HG03097 (cell line): ENCODE measurements around the gene TET2.

ENCODE experiments used
- ATAC-seq: cut with Tn5 transposase; IDR thresholded peaks from one replicate; pipeline ENCODE4 v1.9.1; 2021; ENCODE audit not compliant: unreplicated experiment, low FRiP score

Gene TET2

DNA sequence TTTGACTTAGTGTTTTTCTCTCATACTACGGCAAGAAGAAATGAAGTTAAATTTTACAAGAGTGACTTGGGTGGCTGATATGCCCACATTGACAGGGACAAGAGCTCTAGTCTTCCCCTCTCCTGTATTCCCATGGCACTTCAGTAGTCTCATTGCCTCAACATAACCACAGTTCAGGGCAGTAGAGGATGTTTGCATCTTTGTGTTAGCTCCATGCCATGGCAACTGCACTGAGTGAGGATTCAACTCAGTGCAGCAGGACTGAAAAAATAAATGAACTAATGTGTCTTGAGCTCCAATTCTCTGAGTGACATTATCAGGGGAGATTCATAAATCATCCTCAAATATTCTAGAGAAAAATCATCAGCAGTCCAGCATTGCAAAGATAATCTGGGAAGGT is 78.8 kb downstream of the TET2 start:
- ATAC-seq, result no peak

DNA sequence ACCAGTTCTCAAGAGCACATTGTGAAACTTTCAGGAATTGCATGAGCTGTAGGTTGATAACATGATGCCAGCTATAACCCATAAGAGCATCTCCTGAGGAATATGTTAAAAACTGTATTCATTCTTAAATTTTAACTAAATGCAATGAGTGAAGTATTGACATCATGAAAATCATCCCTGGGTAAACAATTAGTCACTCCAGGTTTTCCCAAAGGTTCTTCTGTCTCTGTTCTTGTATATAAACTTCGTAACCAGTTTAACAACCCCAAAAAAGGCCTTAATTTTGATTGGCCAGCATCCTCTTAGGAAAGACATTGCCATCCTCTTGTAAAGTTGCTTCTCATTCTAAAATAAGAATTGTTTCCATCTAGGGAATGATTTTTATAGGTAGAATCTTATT is 80.4 kb downstream of the TET2 start:
- ATAC-seq, result no peak

DNA sequence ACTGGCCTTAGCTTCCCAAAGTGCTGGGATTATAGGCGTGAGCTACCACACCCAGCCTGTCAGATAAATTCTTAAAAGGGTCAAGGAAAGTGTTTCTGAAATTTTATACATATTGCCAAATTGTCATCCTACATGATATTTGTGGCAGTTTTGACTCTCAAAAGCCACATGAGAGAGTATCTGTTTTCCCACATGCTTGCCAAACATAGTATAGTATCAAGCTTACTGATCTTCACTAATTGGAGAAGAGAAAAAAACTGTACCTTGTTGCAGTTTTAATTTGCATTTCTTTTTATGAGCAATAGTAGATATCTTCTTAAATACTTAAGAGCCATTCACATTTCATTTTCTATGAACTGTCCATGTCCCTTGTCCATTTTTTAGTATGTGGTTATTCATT is 83.6 kb downstream of the TET2 start:
- no peak for ATAC-seq

DNA sequence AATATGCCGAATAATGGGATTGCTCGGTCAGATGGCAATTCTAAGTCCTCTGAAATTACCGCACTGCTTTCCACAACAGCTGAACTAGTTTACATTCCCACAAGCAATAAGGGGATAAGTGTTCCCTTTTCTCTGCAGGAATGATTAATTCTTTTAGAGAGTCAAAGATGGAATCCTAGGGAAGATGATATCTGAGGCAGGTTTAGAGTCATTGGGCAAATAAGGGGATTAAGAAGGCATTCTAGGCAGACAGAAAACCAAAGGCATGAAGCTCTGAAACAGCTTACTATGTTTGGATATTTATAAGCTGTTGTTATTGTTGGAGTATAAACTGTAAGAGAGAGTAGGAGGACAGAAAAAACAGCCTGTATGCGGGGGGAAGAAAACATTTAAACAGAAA is 85.7 kb downstream of the TET2 start:
- no peak for ATAC-seq

DNA sequence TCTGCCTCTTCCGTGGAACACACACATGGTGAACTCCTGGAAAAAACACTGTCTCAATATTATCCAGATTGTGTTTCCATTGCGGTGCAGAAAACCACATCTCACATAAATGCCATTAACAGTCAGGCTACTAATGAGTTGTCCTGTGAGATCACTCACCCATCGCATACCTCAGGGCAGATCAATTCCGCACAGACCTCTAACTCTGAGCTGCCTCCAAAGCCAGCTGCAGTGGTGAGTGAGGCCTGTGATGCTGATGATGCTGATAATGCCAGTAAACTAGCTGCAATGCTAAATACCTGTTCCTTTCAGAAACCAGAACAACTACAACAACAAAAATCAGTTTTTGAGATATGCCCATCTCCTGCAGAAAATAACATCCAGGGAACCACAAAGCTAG is 87.9 kb downstream of the TET2 start:
- ATAC-seq, result no peak

DNA sequence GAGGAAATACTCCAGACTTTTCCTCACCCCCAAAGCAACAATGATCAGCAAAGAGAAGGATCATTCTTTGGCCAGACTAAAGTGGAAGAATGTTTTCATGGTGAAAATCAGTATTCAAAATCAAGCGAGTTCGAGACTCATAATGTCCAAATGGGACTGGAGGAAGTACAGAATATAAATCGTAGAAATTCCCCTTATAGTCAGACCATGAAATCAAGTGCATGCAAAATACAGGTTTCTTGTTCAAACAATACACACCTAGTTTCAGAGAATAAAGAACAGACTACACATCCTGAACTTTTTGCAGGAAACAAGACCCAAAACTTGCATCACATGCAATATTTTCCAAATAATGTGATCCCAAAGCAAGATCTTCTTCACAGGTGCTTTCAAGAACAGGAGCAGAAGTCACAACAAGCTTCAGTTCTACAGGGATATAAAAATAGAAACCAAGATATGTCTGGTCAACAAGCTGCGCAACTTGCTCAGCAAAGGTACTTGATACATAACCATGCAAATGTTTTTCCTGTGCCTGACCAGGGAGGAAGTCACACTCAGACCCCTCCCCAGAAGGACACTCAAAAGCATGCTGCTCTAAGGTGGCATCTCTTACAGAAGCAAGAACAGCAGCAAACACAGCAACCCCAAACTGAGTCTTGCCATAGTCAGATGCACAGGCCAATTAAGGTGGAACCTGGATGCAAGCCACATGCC is 89.7 kb downstream of the TET2 start:
- peak; percentile 93 for ATAC-seq

DNA sequence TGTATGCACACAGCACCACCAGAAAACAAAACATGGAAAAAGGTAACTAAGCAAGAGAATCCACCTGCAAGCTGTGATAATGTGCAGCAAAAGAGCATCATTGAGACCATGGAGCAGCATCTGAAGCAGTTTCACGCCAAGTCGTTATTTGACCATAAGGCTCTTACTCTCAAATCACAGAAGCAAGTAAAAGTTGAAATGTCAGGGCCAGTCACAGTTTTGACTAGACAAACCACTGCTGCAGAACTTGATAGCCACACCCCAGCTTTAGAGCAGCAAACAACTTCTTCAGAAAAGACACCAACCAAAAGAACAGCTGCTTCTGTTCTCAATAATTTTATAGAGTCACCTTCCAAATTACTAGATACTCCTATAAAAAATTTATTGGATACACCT is 90.2 kb downstream of the TET2 start:
- no peak for ATAC-seq

DNA sequence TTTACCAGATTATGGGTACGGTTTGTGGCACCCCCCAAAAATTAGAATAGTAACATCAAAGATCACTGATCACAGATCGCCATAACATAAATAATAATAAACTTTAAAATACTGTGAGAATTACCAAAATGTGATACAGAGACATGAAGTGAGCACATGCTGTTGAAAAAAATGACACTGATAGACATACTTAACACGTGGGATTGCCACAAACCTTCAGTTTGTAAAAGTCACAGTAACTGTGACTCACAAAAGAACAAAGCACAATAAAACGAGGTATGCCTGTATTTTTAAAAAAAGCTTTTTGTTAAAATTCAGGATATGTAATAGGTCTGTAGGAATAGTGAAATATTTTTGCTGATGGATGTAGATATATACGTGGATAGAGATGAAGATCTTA is 93.4 kb downstream of the TET2 start:
- no peak for ATAC-seq

DNA sequence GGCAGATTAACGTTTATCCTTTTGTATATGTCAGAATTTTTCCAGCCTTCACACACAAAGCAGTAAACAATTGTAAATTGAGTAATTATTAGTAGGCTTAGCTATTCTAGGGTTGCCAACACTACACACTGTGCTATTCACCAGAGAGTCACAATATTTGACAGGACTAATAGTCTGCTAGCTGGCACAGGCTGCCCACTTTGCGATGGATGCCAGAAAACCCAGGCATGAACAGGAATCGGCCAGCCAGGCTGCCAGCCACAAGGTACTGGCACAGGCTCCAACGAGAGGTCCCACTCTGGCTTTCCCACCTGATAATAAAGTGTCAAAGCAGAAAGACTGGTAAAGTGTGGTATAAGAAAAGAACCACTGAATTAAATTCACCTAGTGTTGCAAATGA is 94.8 kb downstream of the TET2 start:
- no peak for ATAC-seq

DNA sequence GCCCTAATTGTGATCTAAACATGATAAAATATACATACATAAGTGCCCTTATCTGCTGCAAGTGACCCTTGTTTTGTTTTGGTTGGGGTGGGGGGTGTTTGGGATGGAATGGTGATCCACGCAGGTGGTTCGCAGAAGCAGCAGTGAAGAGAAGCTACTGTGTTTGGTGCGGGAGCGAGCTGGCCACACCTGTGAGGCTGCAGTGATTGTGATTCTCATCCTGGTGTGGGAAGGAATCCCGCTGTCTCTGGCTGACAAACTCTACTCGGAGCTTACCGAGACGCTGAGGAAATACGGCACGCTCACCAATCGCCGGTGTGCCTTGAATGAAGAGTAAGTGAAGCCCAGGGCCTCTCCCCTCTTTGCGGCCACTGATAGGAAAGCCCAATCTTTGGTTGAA is 96.8 kb downstream of the TET2 start:
- ATAC-seq, result no peak

DNA sequence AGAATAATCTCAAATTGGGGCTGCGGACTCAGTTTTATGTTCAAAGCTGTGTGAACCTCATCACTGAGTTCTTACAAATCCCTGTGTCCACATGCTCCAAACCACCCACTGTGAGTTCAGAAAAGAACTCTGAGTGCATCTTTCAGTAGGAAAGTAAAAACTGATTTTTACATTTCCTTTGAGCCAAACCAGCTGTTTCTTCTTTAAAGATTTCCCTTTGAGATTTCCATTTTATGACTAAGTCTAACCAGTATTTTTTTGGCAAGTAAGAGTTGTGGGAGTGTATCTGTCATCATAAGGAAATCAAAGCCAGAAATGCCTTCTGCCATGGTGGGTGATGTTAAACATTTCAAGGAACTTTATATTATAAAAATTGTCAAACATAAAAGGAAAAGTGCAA is 100.0 kb downstream of the TET2 start:
- no peak for ATAC-seq

DNA sequence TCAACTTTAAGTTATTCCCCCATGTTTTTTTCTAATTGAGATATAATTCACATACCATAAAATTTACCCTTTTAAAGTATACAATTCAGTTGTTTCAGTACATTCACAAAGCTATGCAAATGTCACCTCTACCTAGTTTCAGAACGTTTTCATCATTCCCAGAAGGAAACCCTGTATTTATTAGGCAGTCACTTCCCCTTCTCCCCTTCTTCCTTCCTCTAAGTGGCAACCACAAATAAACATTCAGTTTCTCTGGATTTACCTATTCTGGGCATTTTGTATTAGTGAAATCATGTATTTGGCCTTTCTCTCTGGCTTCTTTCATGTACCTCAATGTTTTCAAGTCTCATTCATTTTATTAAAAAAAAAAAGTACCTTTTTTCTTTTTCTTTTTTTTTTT is 101.9 kb downstream of the TET2 start:
- no peak for ATAC-seq

DNA sequence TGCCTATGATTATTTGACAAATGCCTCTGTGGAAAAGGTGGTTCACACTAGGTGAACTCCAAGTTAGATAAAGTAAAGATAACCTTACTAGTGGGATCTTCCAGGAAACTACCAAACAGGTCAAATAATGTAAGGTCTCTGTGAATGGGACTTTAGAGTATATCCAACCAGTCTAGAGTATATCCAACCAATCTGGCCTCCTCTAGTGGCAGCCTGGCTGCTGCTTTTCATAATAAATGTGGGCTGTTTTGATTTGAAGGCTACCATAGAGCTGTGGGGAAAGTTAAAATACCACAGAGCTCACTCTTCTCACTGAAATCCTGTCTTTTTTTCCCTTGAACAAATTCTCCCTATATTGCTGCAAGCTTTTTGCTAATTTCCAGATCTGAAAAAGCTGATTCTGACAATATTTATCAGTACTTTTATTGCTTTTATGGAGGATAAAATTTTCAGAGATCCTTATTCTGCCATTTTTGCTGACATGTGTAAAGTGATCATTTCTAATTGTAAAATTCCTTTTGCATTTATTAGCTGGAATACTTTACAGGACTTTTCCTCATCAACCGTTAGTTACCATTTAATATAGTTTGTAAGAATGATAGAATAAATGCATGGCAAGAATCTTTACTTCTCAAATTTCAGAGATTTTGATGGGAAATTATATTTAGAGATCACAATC is 111.3 kb downstream of the TET2 start:
- no peak for ATAC-seq

DNA sequence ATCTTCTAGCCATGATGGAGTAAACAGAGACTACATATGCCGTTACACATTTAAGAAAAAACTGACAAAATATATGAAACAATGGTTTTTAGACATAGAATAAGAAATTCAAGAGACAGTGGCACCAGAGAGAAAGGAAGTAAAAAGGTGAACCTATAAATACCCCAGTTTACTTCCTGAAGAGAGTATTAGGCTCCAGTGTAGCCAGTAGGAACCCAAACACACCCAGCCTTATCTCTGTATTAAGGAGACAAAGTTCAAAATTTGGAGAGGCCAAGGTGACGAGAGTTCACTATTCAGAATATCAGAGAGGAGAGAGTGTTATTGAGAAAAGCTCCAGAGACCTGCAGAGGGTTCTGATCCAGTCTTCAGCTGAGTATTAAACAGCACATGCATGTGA is 119.0 kb downstream of the TET2 start:
- ATAC-seq, result no peak

DNA sequence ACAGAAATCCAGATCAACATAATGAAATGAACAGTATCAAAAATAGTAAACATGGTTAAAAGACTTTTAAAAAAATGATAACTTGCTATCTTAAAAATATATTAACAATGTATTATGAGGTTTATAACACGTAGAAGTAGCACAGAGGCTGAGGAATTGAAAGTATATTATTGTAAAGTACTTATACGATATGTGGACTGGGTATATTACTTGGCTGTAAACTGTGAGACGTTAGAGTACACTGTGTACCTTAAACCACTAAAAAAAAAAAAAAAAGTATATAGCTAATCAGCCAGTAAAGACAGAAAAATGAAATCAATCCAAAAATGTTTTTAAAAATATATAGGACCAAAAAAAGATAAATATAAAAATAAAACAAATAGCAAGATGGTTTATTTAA is 120.6 kb downstream of the TET2 start:
- ATAC-seq, result no peak

DNA sequence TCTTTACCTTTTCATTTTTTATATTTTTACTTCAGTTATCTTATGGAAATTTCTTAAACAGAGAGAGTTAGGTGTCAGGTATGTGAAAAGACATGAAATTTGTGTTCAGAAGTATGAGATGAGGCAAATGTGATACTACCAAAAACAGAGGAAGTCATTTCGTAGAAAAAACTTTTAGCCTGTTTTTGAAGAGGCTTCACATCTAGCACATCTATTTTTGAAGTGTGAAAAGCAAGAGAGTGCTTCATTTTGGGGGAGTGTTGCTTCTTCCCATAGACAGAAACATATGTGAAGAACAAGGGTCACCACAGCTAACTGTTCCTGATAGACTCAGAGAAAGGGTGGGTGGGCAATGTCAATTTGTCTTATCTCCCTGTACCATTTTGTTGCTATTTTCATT is 125.3 kb downstream of the TET2 start:
- no peak for ATAC-seq

DNA sequence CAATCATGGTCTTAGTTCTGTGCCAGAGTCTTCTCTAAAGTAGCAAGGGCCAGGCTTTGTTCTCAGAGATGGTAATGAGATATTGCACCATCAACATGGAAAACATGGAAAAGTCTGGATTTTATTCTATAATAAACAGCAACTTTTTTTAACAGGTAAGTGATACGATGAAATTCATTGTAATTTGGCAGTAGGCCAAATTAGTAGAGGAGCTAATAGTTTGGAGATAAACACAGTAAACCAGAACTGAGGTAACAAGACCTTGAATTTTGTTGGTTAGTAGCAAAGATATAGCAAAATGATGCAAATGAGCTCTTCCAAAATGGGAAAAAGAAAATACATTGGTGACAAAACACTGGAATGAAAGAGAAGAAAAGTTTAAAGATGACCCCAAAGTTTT is 126.6 kb downstream of the TET2 start:
- ATAC-seq, result no peak

DNA sequence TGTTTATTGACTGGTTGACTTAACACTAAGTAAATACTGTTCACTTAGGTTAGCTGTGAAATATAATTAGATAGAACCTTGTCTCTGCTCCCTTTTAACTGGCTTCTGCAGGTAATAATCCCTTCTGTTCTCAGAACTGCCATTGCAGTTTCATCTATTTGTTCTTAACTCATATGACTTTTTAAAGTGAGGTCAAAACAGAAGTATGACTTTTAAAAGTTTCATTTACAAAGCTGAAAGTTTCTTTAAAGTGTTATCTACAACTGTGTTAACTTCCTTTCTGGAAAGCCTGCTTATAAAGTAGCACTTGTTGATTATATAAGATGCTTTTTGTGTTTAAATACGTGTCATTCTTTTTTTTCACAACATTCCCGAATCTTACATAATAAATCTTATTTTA is 127.4 kb downstream of the TET2 start:
- no peak for ATAC-seq

DNA sequence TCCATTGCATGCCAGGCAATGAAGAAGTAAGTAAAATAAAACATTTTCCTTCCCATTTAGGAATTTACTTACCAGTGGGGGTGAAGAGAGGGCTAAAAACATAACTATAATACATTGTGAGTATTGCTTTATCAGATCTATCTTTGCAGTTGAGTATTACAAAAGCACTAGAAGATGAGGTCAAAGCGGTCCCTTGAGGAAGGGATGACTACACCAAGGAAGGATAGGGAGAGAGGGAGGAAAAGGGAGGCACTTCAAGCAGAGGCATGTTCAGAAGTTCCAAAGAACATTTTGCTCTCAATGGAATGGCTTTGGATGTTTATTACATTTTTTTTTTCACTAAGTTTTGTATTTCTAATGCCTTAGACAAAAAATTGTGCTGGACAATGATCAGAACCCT is 127.8 kb downstream of the TET2 start:
- ATAC-seq, result no peak

DNA sequence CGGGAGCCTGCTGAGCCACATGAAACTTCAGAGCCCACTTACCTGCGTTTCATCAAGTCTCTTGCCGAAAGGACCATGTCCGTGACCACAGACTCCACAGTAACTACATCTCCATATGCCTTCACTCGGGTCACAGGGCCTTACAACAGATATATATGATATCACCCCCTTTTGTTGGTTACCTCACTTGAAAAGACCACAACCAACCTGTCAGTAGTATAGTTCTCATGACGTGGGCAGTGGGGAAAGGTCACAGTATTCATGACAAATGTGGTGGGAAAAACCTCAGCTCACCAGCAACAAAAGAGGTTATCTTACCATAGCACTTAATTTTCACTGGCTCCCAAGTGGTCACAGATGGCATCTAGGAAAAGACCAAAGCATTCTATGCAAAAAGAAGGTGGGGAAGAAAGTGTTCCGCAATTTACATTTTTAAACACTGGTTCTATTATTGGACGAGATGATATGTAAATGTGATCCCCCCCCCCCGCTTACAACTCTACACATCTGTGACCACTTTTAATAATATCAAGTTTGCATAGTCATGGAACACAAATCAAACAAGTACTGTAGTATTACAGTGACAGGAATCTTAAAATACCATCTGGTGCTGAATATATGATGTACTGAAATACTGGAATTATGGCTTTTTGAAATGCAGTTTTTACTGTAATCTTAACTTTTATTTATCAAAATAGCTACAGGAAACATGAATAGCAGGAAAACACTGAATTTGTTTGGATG is 129.9 kb downstream of the TET2 start:
- ATAC-seq, result no peak

DNA sequence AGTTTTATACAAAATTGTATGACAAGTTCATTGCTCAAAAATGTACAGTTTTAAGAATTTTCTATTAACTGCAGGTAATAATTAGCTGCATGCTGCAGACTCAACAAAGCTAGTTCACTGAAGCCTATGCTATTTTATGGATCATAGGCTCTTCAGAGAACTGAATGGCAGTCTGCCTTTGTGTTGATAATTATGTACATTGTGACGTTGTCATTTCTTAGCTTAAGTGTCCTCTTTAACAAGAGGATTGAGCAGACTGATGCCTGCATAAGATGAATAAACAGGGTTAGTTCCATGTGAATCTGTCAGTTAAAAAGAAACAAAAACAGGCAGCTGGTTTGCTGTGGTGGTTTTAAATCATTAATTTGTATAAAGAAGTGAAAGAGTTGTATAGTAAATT is 131.0 kb downstream of the TET2 start:
- ATAC-seq, result no peak

DNA sequence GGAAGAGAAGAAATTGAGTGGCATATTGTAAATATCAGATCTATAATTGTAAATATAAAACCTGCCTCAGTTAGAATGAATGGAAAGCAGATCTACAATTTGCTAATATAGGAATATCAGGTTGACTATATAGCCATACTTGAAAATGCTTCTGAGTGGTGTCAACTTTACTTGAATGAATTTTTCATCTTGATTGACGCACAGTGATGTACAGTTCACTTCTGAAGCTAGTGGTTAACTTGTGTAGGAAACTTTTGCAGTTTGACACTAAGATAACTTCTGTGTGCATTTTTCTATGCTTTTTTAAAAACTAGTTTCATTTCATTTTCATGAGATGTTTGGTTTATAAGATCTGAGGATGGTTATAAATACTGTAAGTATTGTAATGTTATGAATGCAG is 132.6 kb downstream of the TET2 start:
- ATAC-seq, result no peak
